Activated CD4-positive, alpha-beta T cell treated with anti-CD3 and anti-CD28 coated beads, Interleukin-2, amount 50 U/mL, for 48 hours (primary cell): ENCODE measurements around the gene TMEM256.

Experiments
- DNase-seq, 2 experiments: peaks; one replicate each; pipeline ENCODE4 v3.0.0-alpha.2; 2020

The TMEM256 gene

GRCh38 chr17:7407082-7407481, 3.2 kb upstream of the TMEM256 start:
- no peak for DNase-seq

- DNase-seq, result no peak
These were observed 2.4 kb upstream of the TMEM256 start for GRCh38 chr17:7406235-7406825.

GRCh38 chr17:7405350-7406234, 1.7 kb upstream of the TMEM256 start:
- DNase-seq, result no peak

GRCh38 chr17:7404737-7405349, 946 bp upstream of the TMEM256 start:
- DNase-seq, result no peak

- DNase-seq, result no peak
These were observed 245 bp downstream of the TMEM256 start for GRCh38 chr17:7403727-7403976.

- peak; percentile 29 to 38 for DNase-seq
These were observed 712 bp downstream of the TMEM256 start for GRCh38 chr17:7403043-7403726.

GRCh38 chr17:7398612-7399011, 5.3 kb downstream of the TMEM256 start:
- DNase-seq, result no peak

GRCh38 chr17:7396147-7396546, 7.8 kb downstream of the TMEM256 start:
- no peak for DNase-seq

- DNase-seq, result peak; percentile 87 to 89
These were observed 9.3 kb downstream of the TMEM256 start, which contains the start of gene PLSCR3 for GRCh38 chr17:7394452-7395191. Gene PLSCR3 (minus strand): TSS chr17:7394525. CDS start chr17:7394110, 415 bp downstream.

- peak; percentile 61 to 67 for DNase-seq
These were observed 10.1 kb downstream of the TMEM256 start for GRCh38 chr17:7393613-7394451.

GRCh38 chr17:7392696-7393612, 10.9 kb downstream of the TMEM256 start:
- DNase-seq, result no peak

GRCh38 chr17:7391307-7391706, 12.6 kb downstream of the TMEM256 start:
- no peak for DNase-seq

GRCh38 chr17:7389924-7390910, 13.7 kb downstream of the TMEM256 start:
- no peak for DNase-seq

GRCh38 chr17:7388856-7389255, 15.0 kb downstream of the TMEM256 start:
- DNase-seq, result no peak

GRCh38 chr17:7384489-7385081, 19.3 kb downstream of the TMEM256 start:
- DNase-seq, result no peak

- DNase-seq, result peak; percentile 78 to 83
These were observed 20.0 kb downstream of the TMEM256 start for GRCh38 chr17:7383742-7384488.

GRCh38 chr17:7383371-7383741, 20.5 kb downstream of the TMEM256 start:
- peak in 1 of 2 experiments; percentile 19 for DNase-seq

- no peak for DNase-seq
These were observed 21.0 kb downstream of the TMEM256 start for GRCh38 chr17:7382901-7383300.
